ENCODE results near the gene MLF2. TPM values are rescaled to one million over a fixed set of nuclear protein-coding genes. Genes with fewer than 3 reads are reported as not detected.

Gene MLF2
- total and polyA plus RNA-seq, 7 donors: 104 to 245 (median 156) TPM

- intact Hi-C loops (cut with DNase I): no loop called here
- Histone ChIP-seq H3K36me3 (ENCODE audit: insufficient read depth in 1 of 2, low read depth in 1 of 2) (no peaks in the 10 kb centered on the region), H3K27me3 (ENCODE audit: insufficient read depth in 3 of 3, low read length in 2 of 3) (no peaks in the 10 kb centered on the region), H3K4me1 (peaks cover 4% of the 10 kb centered on the region), H3K27ac (no peak overlapping the region), H3K9me3 (no peaks in the 10 kb centered on the region), H3K4me3 (no peak overlapping the region)
- ATAC-seq: no peak
- no peak for TF ChIP-seq CTCF (IDR thresholded peaks at IDR 0.05)
- no peak for DNase-seq
- WGBS, 3 donors: 66 to 68% (median 68%) methylated on average over 10 of the region's 10 CpGs
Observed at GRCh38 chr12:6782850-6783566, 30.1 kb upstream of the MLF2 start.

- no peaks in the 10 kb centered on the region for H3K36me3 ChIP-seq (ENCODE audit: insufficient read depth in 1 of 2, low read depth in 1 of 2)
- no peak overlapping the region for H3K4me3 ChIP-seq
- DNase-seq: no peak
- intact Hi-C loops (cut with DNase I): no loop called here
- peaks cover 5% of the 10 kb centered on the region for H3K4me1 ChIP-seq
- no peak overlapping the region for H3K27ac ChIP-seq
- 65 to 70% (median 70%) methylated on average over 6 of the region's 6 CpGs for WGBS, 3 donors
- no peaks in the 10 kb centered on the region for H3K27me3 ChIP-seq (ENCODE audit: insufficient read depth in 3 of 3, low read length in 2 of 3)
- H3K9me3 ChIP-seq: no peaks in the 10 kb centered on the region
- no peak for ATAC-seq
- TF ChIP-seq CTCF (IDR thresholded peaks at IDR 0.05): no peak
Observed at GRCh38 chr12:6782119-6782518, 29.2 kb upstream of the MLF2 start.

- intact Hi-C loops (cut with DNase I): no loop called here
- Histone ChIP-seq H3K4me3 (no peak overlapping the region), H3K27me3 (ENCODE audit: insufficient read depth in 3 of 3, low read length in 2 of 3) (no peaks in the 10 kb centered on the region), H3K27ac (no peak overlapping the region), H3K36me3 (ENCODE audit: insufficient read depth in 1 of 2, low read depth in 1 of 2) (no peaks in the 10 kb centered on the region), H3K4me1 (peaks cover 5% of the 10 kb centered on the region), H3K9me3 (no peaks in the 10 kb centered on the region)
- ATAC-seq (no peak), DNase-seq (no peak)
- TF ChIP-seq CTCF (IDR thresholded peaks at IDR 0.05): no peak
- 84 to 90% (median 87%) methylated on average over 6 of the region's 6 CpGs for WGBS, 3 donors
Observed at GRCh38 chr12:6780573-6780972, 27.6 kb upstream of the MLF2 start.

GRCh38 chr12:6779708-6780432 lies 26.9 kb upstream of the MLF2 start:
- Histone ChIP-seq H3K4me3 (no peak overlapping the region), H3K27me3 (ENCODE audit: insufficient read depth in 3 of 3, low read length in 2 of 3) (no peaks in the 10 kb centered on the region), H3K4me1 (peaks cover 5% of the 10 kb centered on the region), H3K27ac (peak overlapping the region; percentile 68), H3K36me3 (ENCODE audit: insufficient read depth in 1 of 2, low read depth in 1 of 2) (no peaks in the 10 kb centered on the region), H3K9me3 (no peaks in the 10 kb centered on the region)
- intact Hi-C loops (cut with DNase I): loop anchor here (1.0 to 5.0 kb wide), 5 partner anchors 25 to 161 kb away; partner anchors contain the start of gene MLF2 (in 1 of the 2)
- WGBS, 3 donors: 86 to 92% (median 91%) methylated on average over 6 of the region's 6 CpGs
- ATAC-seq (no peak), DNase-seq (no peak)
- TF ChIP-seq CTCF (IDR thresholded peaks at IDR 0.05): no peak
